HepG2 (cell line): ENCODE data around the gene TCP11L1. TPM values are rescaled to one million over a fixed set of nuclear protein-coding genes. Genes with fewer than 3 reads are reported as not detected.

Experiments
- ATAC-seq: fragments of 200-7000 bp; cut with Tn5 transposase; 3 replicates; pipeline ENCODE4 v1.9.1; 2020; ENCODE audit warnings: mild to moderate bottlenecking, moderate library complexity
- BruUV-seq: library from RNA; stranded (reverse); fragments of 400-500 nt; replicated peaks from 2 replicates; lab custom pipeline; 2021; lab: Mats Ljungman, UMichigan
- CTCF ChIA-PET: fragments of 300-600 bp; formaldehyde crosslinking; extraction: SDS; loops from one replicate; lab custom pipeline; 2021; ENCODE audit warnings: low total read pairs, inconsistent platforms, low intra/inter-chr PET ratio; lab: Yijun Ruan, JAX
- POLR2A ChIA-PET: fragments of 350-600 bp; sonication (Branson Sonifier 250); formaldehyde crosslinking; loops from one replicate; lab custom pipeline; 2020; ENCODE audit warnings: antibody characterized with exemption, inconsistent platforms; lab: Yijun Ruan, JAX
- DNase-seq: peaks from one replicate; pipeline ENCODE4 v3.0.0-alpha.2; 2015; ENCODE audit warnings: low spot score
- FAIRE-seq: peaks from 3 replicates; lab custom pipeline; 2011; peaks lifted over from hg19 to GRCh38; lab: Jason Lieb, UNC
- H2AFZ ChIP-seq: one replicate; pipeline ENCODE4 v1.6.1; 2011; ENCODE audit warnings: low read length, inconsistent platforms
- H3K27ac ChIP-seq: fragments of 300-600 bp; 3 replicates; pipeline ENCODE4 v1.8.0; 2011; ENCODE audit warnings: mixed run types, mild to moderate bottlenecking, mixed read lengths, low read length, inconsistent platforms; ENCODE audit not compliant: insufficient read depth; ENCODE audit errors: extremely low read length
- H3K27me3 ChIP-seq, 2 experiments: fragments of 200-600 bp in 1 of 2; 2 replicates in 1 of 2; 3 replicates in 1 of 2; pipeline versions ENCODE4 v1.6.0 to v1.8.0; 2011; ENCODE audit warnings: low read length in 2 of 2, mild to moderate bottlenecking in 2 of 2, moderate library complexity in 2 of 2, inconsistent platforms in 1 of 2; ENCODE audit not compliant: insufficient read depth in 2 of 2, control insufficient read depth in 1 of 2
- H3K36me3 ChIP-seq, 2 experiments: fragments of 200-600 bp in 1 of 2; replicated peaks in 1 of 2; 2 replicates in 1 of 2; 3 replicates in 1 of 2; pipeline versions ENCODE4 v1.5.1 to v1.8.0; 2011; ENCODE audit warnings: low read length in 2 of 2, inconsistent platforms in 1 of 2; ENCODE audit not compliant: insufficient read depth in 2 of 2, control insufficient read depth in 1 of 2
- H3K4me1 ChIP-seq: 2 replicates; pipeline ENCODE4 v1.5.1; 2012; ENCODE audit warnings: low read length, inconsistent platforms; ENCODE audit not compliant: insufficient read depth
- H3K4me2 ChIP-seq: 2 replicates; pipeline ENCODE4 v1.6.0; 2011; ENCODE audit warnings: low read depth, low read length, inconsistent platforms
- H3K4me3 ChIP-seq, 3 experiments: fragments of 200-600 bp in 1 of 3; sonication (generic), shearing (Covaris generic) in 1 of 3; replicated peaks in 1 of 3; 2 replicates each; pipeline ENCODE4 v1.5.1; 2011 to 2016; ENCODE audit warnings: low read length in 3 of 3, inconsistent platforms in 2 of 3, low read depth in 2 of 3, mild to moderate bottlenecking in 2 of 3, control low read depth in 1 of 3, mixed read lengths in 1 of 3; ENCODE audit not compliant: insufficient read depth in 1 of 3
- H3K79me2 ChIP-seq: one replicate; pipeline ENCODE4 v1.6.1; 2011; ENCODE audit warnings: low read length, inconsistent platforms; ENCODE audit not compliant: insufficient read depth
- H3K9ac ChIP-seq: 2 replicates; pipeline ENCODE4 v1.6.0; 2011; ENCODE audit warnings: mild to moderate bottlenecking, low read depth, low read length, inconsistent platforms; ENCODE audit not compliant: insufficient read depth
- H3K9me3 ChIP-seq: 2 replicates; pipeline ENCODE4 v1.5.1; 2012; ENCODE audit warnings: mild to moderate bottlenecking, low read length
- H4K20me1 ChIP-seq: 2 replicates; pipeline ENCODE4 v1.6.0; 2011; ENCODE audit warnings: inconsistent platforms, mild to moderate bottlenecking, low read length, moderate library complexity; ENCODE audit not compliant: insufficient read depth
- CREB3 ChIP-seq: sonication (generic); formaldehyde crosslinking; IDR thresholded peaks from 2 replicates; pipeline ENCODE4 v1.5.0; 2020; ENCODE audit warnings: missing genetic modification reagents
- HMG20B ChIP-seq: conservative IDR thresholded peaks from 2 replicates; pipeline ENCODE4 v1.6.1; 2016; ENCODE audit warnings: missing genetic modification reagents, missing compliant biosample characterization
- HMGXB4 ChIP-seq, 2 experiments: sonication (generic) in 1 of 2; formaldehyde crosslinking in 1 of 2; IDR thresholded peaks; 2 replicates each; pipeline versions ENCODE4 v1.4.0 to v1.6.1; 2018 to 2020; ENCODE audit warnings: missing genetic modification reagents in 2 of 2, borderline replicate concordance in 1 of 2, low read depth in 1 of 2, mild to moderate bottlenecking in 1 of 2, missing biosample characterization in 1 of 2
- IRX3 ChIP-seq: sonication (generic); formaldehyde crosslinking; IDR thresholded peaks from 2 replicates; pipeline ENCODE4 v1.8.1; 2023; ENCODE audit warnings: mild to moderate bottlenecking, low read depth, missing genetic modification reagents, borderline replicate concordance
- JUNB ChIP-seq: sonication (generic); formaldehyde crosslinking; IDR thresholded peaks from 2 replicates; pipeline ENCODE4 v1.8.0; 2022; ENCODE audit warnings: missing genetic modification reagents, mild to moderate bottlenecking, borderline replicate concordance
- SCMH1 ChIP-seq: sonication (generic); formaldehyde crosslinking; IDR thresholded peaks from 2 replicates; pipeline ENCODE4 v1.9.0; 2021; ENCODE audit warnings: missing genetic modification reagents, mild to moderate bottlenecking, borderline replicate concordance
- TOPORS ChIP-seq: sonication (generic); formaldehyde crosslinking; IDR thresholded peaks from 2 replicates; pipeline ENCODE4 v1.8.0; 2023; ENCODE audit warnings: mild to moderate bottlenecking, missing genetic modification reagents
- ZBTB14 ChIP-seq: sonication (generic); formaldehyde crosslinking; IDR thresholded peaks from 2 replicates; pipeline ENCODE4 v1.4.0; 2020; ENCODE audit warnings: missing genetic modification reagents
- ZNF343 ChIP-seq: sonication (generic); formaldehyde crosslinking; IDR thresholded peaks from 2 replicates; pipeline ENCODE4 v1.4.0; 2020; ENCODE audit warnings: mild to moderate bottlenecking, missing genetic modification reagents
- ZNF546 ChIP-seq: sonication (generic); formaldehyde crosslinking; conservative IDR thresholded peaks from 2 replicates; pipeline ENCODE4 v1.8.1; 2023; ENCODE audit warnings: mild to moderate bottlenecking, missing genetic modification reagents
- ZNF607 ChIP-seq: sonication (generic); formaldehyde crosslinking; IDR thresholded peaks from 2 replicates; pipeline ENCODE4 v1.5.1; 2020; ENCODE audit warnings: missing genetic modification reagents, mild to moderate bottlenecking, borderline replicate concordance
- ZNF766 ChIP-seq: sonication (generic); formaldehyde crosslinking; IDR thresholded peaks from 2 replicates; pipeline ENCODE4 v1.5.0; 2020; ENCODE audit warnings: missing genetic modification reagents, borderline replicate concordance
- ZNF777 ChIP-seq: sonication (generic); formaldehyde crosslinking; IDR thresholded peaks from 2 replicates; pipeline ENCODE4 v1.4.0; 2020; ENCODE audit warnings: missing genetic modification reagents
- ZNF850 ChIP-seq: sonication (generic); formaldehyde crosslinking; conservative IDR thresholded peaks from 2 replicates; pipeline ENCODE4 v1.9.0; 2021; ENCODE audit warnings: mild to moderate bottlenecking, missing genetic modification reagents
- WGBS: methylation state at CpG from one replicate; pipeline ENCODE4 v1.1.6; 2017; ENCODE audit warnings: low lambda C conversion rate; 5-methylcytosine and 5-hydroxymethylcytosine counted together
- in situ Hi-C: cut with HindIII; loops from 2 replicates; pipeline ENCODE4 v1.10.0; 2017; ENCODE audit warnings: low pct_unique_long_range_greater_than_20kb; ENCODE audit not compliant: extremely low pct_ligation_motif_present
- intact Hi-C: fragments of 100-400 bp; cut with micrococcal nuclease; formaldehyde crosslinking; loops from one replicate; pipeline ENCODE4 v1.10.0; 2022; ENCODE audit not compliant: unreplicated experiment
- polyA plus RNA-seq, 8 experiments: library from polyadenylated mRNA; depleted of rRNA in 3 of 8; stranded (reverse) in 7 of 8; unstranded in 1 of 8; fragments of >200 nt; fragmentation: Illumina TruSeq in 4 of 8; extraction: Trizol in 4 of 8; gene quantifications; 2 replicates each; pipeline versions ENCODE4 v1.2.1 to v1.2.3, GENCODE V29; 2011 to 2016; ENCODE audit warnings: low read depth in 4 of 8, missing spikeins in 1 of 8, mixed read lengths in 1 of 8; ENCODE audit not compliant: insufficient read depth in 1 of 8
- total RNA-seq, 5 experiments: library from RNA; depleted of rRNA; stranded (reverse); fragments of >200 nt; fragmentation: Illumina TruSeq; extraction: Trizol; gene quantifications; 2 replicates each; pipeline ENCODE4 v1.2.3, GENCODE V29; 2016; ENCODE audit warnings: low read depth in 1 of 5

The TCP11L1 gene
- total and polyA plus RNA-seq, 2 of the 13 experiments (the other 11 are each of a cell fraction or from before 2014, with no cell fraction given), result 7.9 to 10.1 TPM

- H3K4me3 ChIP-seq, result no peak overlapping the region
- H4K20me1 ChIP-seq, result no peaks in the 10 kb centered on the region
- no peak for ATAC-seq
- FAIRE-seq, result no peak
- no peak for DNase-seq
- TF ChIP-seq ZBTB14 (CRISPR knock-in tag), result no peak
- TF ChIP-seq ZNF546, result no peak
- no peak for TF ChIP-seq TOPORS (CRISPR knock-in tag)
- TF ChIP-seq ZNF766 (CRISPR knock-in tag), result no peak
- no peak for TF ChIP-seq SCMH1 (CRISPR knock-in tag)
- no peak for TF ChIP-seq ZNF343 (CRISPR knock-in tag)
- TF ChIP-seq ZNF777 (CRISPR knock-in tag), result no peak
- H3K27me3 ChIP-seq, result no peaks in the 10 kb centered on the region
- ChIA-PET POLR2A (no interaction called here), CTCF (no interaction called here)
- no peaks in the 10 kb centered on the region for H3K9me3 ChIP-seq
- H3K79me2 ChIP-seq, result no peaks in the 10 kb centered on the region
- H3K9ac ChIP-seq, result no peak overlapping the region
- H3K4me1 ChIP-seq, result peaks cover 11% of the 10 kb centered on the region; the same call in 1 of the 2 replicates
- no peak overlapping the region for H2AFZ ChIP-seq
- intact Hi-C loops (no loop called here), in situ Hi-C loops (no loop called here)
- WGBS, result 9% methylated on average over 2 of the region's 2 CpGs
- H3K4me2 ChIP-seq, result no peak overlapping the region
- no peak overlapping the region for H3K27ac ChIP-seq
- H3K36me3 ChIP-seq, result no peaks in the 10 kb centered on the region
- no TSS peak for BruUV-seq
These were observed 34.2 kb upstream of the TCP11L1 start for GRCh38 chr11:33005175-33005574.

- POLR2A ChIA-PET, result interaction anchor here (1.8 kb wide), 1 partner anchor 10 kb away, joined by 4 read pairs; the partner anchor contains the start of gene DEPDC7
- H3K4me2 ChIP-seq, result no peak overlapping the region
- H3K27ac ChIP-seq, result no peak overlapping the region
- FAIRE-seq, result no peak
- no peak overlapping the region for H3K4me3 ChIP-seq
- H3K4me1 ChIP-seq, result peaks cover 11% of the 10 kb centered on the region; the same call in 1 of the 2 replicates
- no peaks in the 10 kb centered on the region for H4K20me1 ChIP-seq
- in situ Hi-C loops (no loop called here), intact Hi-C loops (no loop called here)
- no peaks in the 10 kb centered on the region for H3K79me2 ChIP-seq
- H3K9ac ChIP-seq, result no peak overlapping the region
- H3K9me3 ChIP-seq, result no peaks in the 10 kb centered on the region
- no peak for ATAC-seq
- BruUV-seq, result no TSS peak
- no peak overlapping the region for H2AFZ ChIP-seq
- no peaks in the 10 kb centered on the region for H3K36me3 ChIP-seq
- DNase-seq, result no peak
- CTCF ChIA-PET, result no interaction called here
- H3K27me3 ChIP-seq, result no peaks in the 10 kb centered on the region
- no peak for TF ChIP-seq ZNF850 (CRISPR knock-in tag)
- TF ChIP-seq IRX3 (CRISPR knock-in tag), result no peak
- no peak for TF ChIP-seq JUNB (CRISPR knock-in tag)
- TF ChIP-seq CREB3 (CRISPR knock-in tag), result no peak
- TF ChIP-seq HMG20B, result no peak
- TF ChIP-seq HMGXB4 (CRISPR knock-in tag; IDR thresholded peaks at IDR 0.05; ENCODE audit: borderline replicate concordance in 1 of 2, low read depth in 1 of 2), result no peak
- no peak for TF ChIP-seq ZNF607
These were observed 33.4 kb upstream of the TCP11L1 start for GRCh38 chr11:33006010-33006409.
